ENCODE measurements around the gene UGT1A9.

Gene UGT1A9

GRCh38 chr2:233674995-233675394 is 3.3 kb downstream of the UGT1A9 start:
- Mint-ChIP-seq H3K4me3 (no peak overlapping the region), H3K27me3 (ENCODE audit: low read depth, poor library complexity) (peaks cover 20% of the 10 kb centered on the region), H3K27ac (no peak overlapping the region), H3K9me3 (peaks cover 5% of the 10 kb centered on the region), H3K36me3 (ENCODE audit: low read depth) (no peaks in the 10 kb centered on the region), H3K4me1 (peaks cover 9% of the 10 kb centered on the region)
- no peak for TF ChIP-seq CTCF (IDR thresholded peaks at IDR 0.05)
- no peak for DNase-seq

- TF ChIP-seq CTCF (IDR thresholded peaks at IDR 0.05) = no peak
- Mint-ChIP-seq H3K36me3 (ENCODE audit: low read depth) (no peaks in the 10 kb centered on the region), H3K27ac (no peak overlapping the region), H3K4me1 (peaks cover 9% of the 10 kb centered on the region), H3K4me3 (no peak overlapping the region), H3K27me3 (ENCODE audit: low read depth, poor library complexity) (peaks cover 20% of the 10 kb centered on the region), H3K9me3 (no peaks in the 10 kb centered on the region)
- no peak for DNase-seq
These were observed 4.3 kb downstream of the UGT1A9 start for GRCh38 chr2:233676046-233676445.

GRCh38 chr2:233679196-233679595 is 7.5 kb downstream of the UGT1A9 start:
- Mint-ChIP-seq H3K4me1 (peaks cover 9% of the 10 kb centered on the region), H3K27me3 (ENCODE audit: low read depth, poor library complexity) (peaks cover 9% of the 10 kb centered on the region), H3K36me3 (ENCODE audit: low read depth) (no peaks in the 10 kb centered on the region), H3K9me3 (no peaks in the 10 kb centered on the region), H3K4me3 (no peak overlapping the region), H3K27ac (no peak overlapping the region)
- no peak for DNase-seq
- TF ChIP-seq CTCF (IDR thresholded peaks at IDR 0.05) = no peak

GRCh38 chr2:233680361-233681045 is 8.8 kb downstream of the UGT1A9 start:
- Mint-ChIP-seq H3K4me1 (no peaks in the 10 kb centered on the region), H3K4me3 (no peak overlapping the region), H3K27me3 (ENCODE audit: low read depth, poor library complexity) (peaks cover 9% of the 10 kb centered on the region), H3K27ac (no peak overlapping the region), H3K36me3 (ENCODE audit: low read depth) (no peaks in the 10 kb centered on the region), H3K9me3 (no peaks in the 10 kb centered on the region)
- no peak for TF ChIP-seq CTCF (IDR thresholded peaks at IDR 0.05)
- no peak for DNase-seq

GRCh38 chr2:233681521-233682099 is 9.9 kb downstream of the UGT1A9 start, which contains the start of gene UGT1A7:
UGT1A7 (plus strand) TSS chr2:233681901; CDS start chr2:233681938, 37 bp downstream.
- Mint-ChIP-seq H3K4me3 (no peak within 1 kb of the TSS), H3K9me3 (no peaks in the 10 kb centered on the region), H3K36me3 (ENCODE audit: low read depth) (no peaks in the 10 kb centered on the region), H3K4me1 (no peaks in the 10 kb centered on the region), H3K27me3 (ENCODE audit: low read depth, poor library complexity) (peaks cover 12% of the 10 kb centered on the region), H3K27ac (no peak within 1 kb of the TSS)
- TF ChIP-seq CTCF (IDR thresholded peaks at IDR 0.05) = no peak
- DNase-seq = no peak

GRCh38 chr2:233684640-233685039 is 12.9 kb downstream of the UGT1A9 start:
- no peak for TF ChIP-seq CTCF (IDR thresholded peaks at IDR 0.05)
- no peak overlapping the region for H3K4me3 Mint-ChIP-seq
- peaks cover 9% of the 10 kb centered on the region for H3K27me3 Mint-ChIP-seq (ENCODE audit: low read depth, poor library complexity)
- no peak overlapping the region for H3K27ac Mint-ChIP-seq
- H3K36me3 Mint-ChIP-seq (ENCODE audit: low read depth) = no peaks in the 10 kb centered on the region
- DNase-seq = no peak
- no peaks in the 10 kb centered on the region for H3K9me3 Mint-ChIP-seq
- H3K4me1 Mint-ChIP-seq = no peaks in the 10 kb centered on the region
